CMK (cell line): ENCODE data around the gene TBC1D22A.
"Not testable (repeated sequence)": the region's sequence is repeated elsewhere in the genome, so short reads cannot be mapped to it uniquely, and the experiment has no call there.

ENCODE experiments used
- DNase-seq: peaks from one replicate; pipeline ENCODE4 v3.0.0-alpha.2; 2010; ENCODE audit warnings: low read depth

TBC1D22A gene

GRCh38 chr22:47169801-47170140, 407.3 kb downstream of the TBC1D22A start:
- no peak for DNase-seq

- not testable (repeated sequence) for DNase-seq
These were observed 408.3 kb downstream of the TBC1D22A start for GRCh38 chr22:47170511-47171440.

- no peak for DNase-seq
These were observed 409.2 kb downstream of the TBC1D22A start for GRCh38 chr22:47171441-47172221.

GRCh38 chr22:47172771-47173534, 410.5 kb downstream of the TBC1D22A start:
- DNase-seq, result no peak

- no peak for DNase-seq
These were observed 411.1 kb downstream of the TBC1D22A start for GRCh38 chr22:47173535-47174021.

GRCh38 chr22:47174096-47174495, 411.6 kb downstream of the TBC1D22A start:
- DNase-seq, result no peak

GRCh38 chr22:47174671-47175112, 412.2 kb downstream of the TBC1D22A start:
- no peak for DNase-seq

- DNase-seq, result no peak
These were observed 412.9 kb downstream of the TBC1D22A start for GRCh38 chr22:47175151-47176025.

- no peak for DNase-seq
These were observed 413.6 kb downstream of the TBC1D22A start for GRCh38 chr22:47176026-47176389.

GRCh38 chr22:47176573-47177333, 414.3 kb downstream of the TBC1D22A start:
- DNase-seq, result no peak

- no peak for DNase-seq
These were observed 414.9 kb downstream of the TBC1D22A start for GRCh38 chr22:47177334-47177815.

- DNase-seq, result no peak
These were observed 415.9 kb downstream of the TBC1D22A start for GRCh38 chr22:47178339-47178738.

GRCh38 chr22:47180796-47181195, 418.3 kb downstream of the TBC1D22A start:
- DNase-seq, result no peak

- DNase-seq, result no peak
These were observed 424.9 kb downstream of the TBC1D22A start for GRCh38 chr22:47187176-47187957.

GRCh38 chr22:47188261-47189055, 426.0 kb downstream of the TBC1D22A start:
- DNase-seq, result no peak

- DNase-seq, result no peak
These were observed 426.8 kb downstream of the TBC1D22A start for GRCh38 chr22:47189056-47189916.

- DNase-seq, result no peak
These were observed 428.0 kb downstream of the TBC1D22A start for GRCh38 chr22:47190276-47190956.
